ENCODE results near the gene JAK2. TPM values are rescaled to one million over a fixed set of nuclear protein-coding genes. Genes with fewer than 3 reads are reported as not detected.
A peak's percentile ranks its signal among the peaks of the same experiment; 100 is the strongest.

JAK2 gene
- total and polyA plus RNA-seq, 12 donors: 2.3 to 95.6 (median 32.9) TPM

- H3K4me3 ChIP-seq: no peak overlapping the region
- no peaks in the 10 kb centered on the region for H3K36me3 ChIP-seq
- WGBS, 2 donors: 79 to 84% methylated on average over 8 of the region's 8 CpGs
- no peak overlapping the region for H3K27ac ChIP-seq
- no peak for TF ChIP-seq CTCF (IDR thresholded peaks at IDR 0.05)
- H3K9me3 ChIP-seq: no peaks in the 10 kb centered on the region
- peaks cover 0 to 11% (median 4%) of the 10 kb centered on the region in 9 donors for H3K4me1 ChIP-seq
- intact Hi-C loops (cut with DNase I): no loop called here
- ATAC-seq (peak in 1 of 8 donors; percentile 34), DNase-seq (no peak)
- no peaks in the 10 kb centered on the region for H3K27me3 ChIP-seq
Measured at GRCh38 chr9:4970970-4971641, 14.0 kb upstream of the JAK2 start.

- no peak for ATAC-seq
- no peak overlapping the region for H3K4me3 ChIP-seq
- 44 to 48% methylated on average over 1 of the region's 1 CpG for WGBS, 2 donors
- H3K27ac ChIP-seq: no peak overlapping the region
- H3K4me1 ChIP-seq: peaks cover 0 to 6% (median 0%) of the 10 kb centered on the region in 9 donors
- no peaks in the 10 kb centered on the region for H3K9me3 ChIP-seq
- no peak for DNase-seq
- H3K36me3 ChIP-seq: no peaks in the 10 kb centered on the region
- intact Hi-C loops (cut with DNase I): no loop called here
- TF ChIP-seq CTCF (IDR thresholded peaks at IDR 0.05): no peak
- H3K27me3 ChIP-seq: no peaks in the 10 kb centered on the region
Measured at GRCh38 chr9:4973246-4973645, 11.8 kb upstream of the JAK2 start.

GRCh38 chr9:4973902-4974301 lies 11.2 kb upstream of the JAK2 start:
- TF ChIP-seq CTCF (IDR thresholded peaks at IDR 0.05): no peak
- H3K4me1 ChIP-seq: peaks cover 0 to 6% (median 0%) of the 10 kb centered on the region in 9 donors
- WGBS, 2 donors: 52 to 71% methylated on average over 1 of the region's 1 CpG
- intact Hi-C loops (cut with DNase I): no loop called here
- no peaks in the 10 kb centered on the region for H3K36me3 ChIP-seq
- no peaks in the 10 kb centered on the region for H3K9me3 ChIP-seq
- no peak overlapping the region for H3K27ac ChIP-seq
- no peaks in the 10 kb centered on the region for H3K27me3 ChIP-seq
- DNase-seq: no peak
- no peak overlapping the region for H3K4me3 ChIP-seq
- ATAC-seq: no peak

- DNase-seq (no peak), ATAC-seq (peak in 1 of 8 donors; percentile 37)
- Histone ChIP-seq H3K36me3 (no peaks in the 10 kb centered on the region), H3K27ac (no peak overlapping the region), H3K4me3 (no peak overlapping the region), H3K9me3 (no peaks in the 10 kb centered on the region), H3K4me1 (peaks cover 0 to 36% (median 7%) of the 10 kb centered on the region in 9 donors), H3K27me3 (no peaks in the 10 kb centered on the region)
- TF ChIP-seq CTCF (IDR thresholded peaks at IDR 0.05): no peak
- WGBS, 2 donors: 84 to 93% methylated on average over 2 of the region's 2 CpGs
- intact Hi-C loops (cut with DNase I): no loop called here
Measured at GRCh38 chr9:4979239-4979638, 5.8 kb upstream of the JAK2 start.

All from heart right ventricle (tissue), 16 donors.